WTC11 (cell line): ENCODE results near the gene PRCC. TPM values are rescaled to one million over a fixed set of nuclear protein-coding genes. Genes with fewer than 3 reads are reported as not detected.

Experiments
- ATAC-seq: fragments of 200-7000 bp; cut with Tn5 transposase; 2 replicates; pipeline ENCODE4 v1.10.0; 2021; ENCODE audit warnings: mild to moderate bottlenecking, moderate library complexity
- CTCF ChIA-PET: fragments of 300-600 bp; sonication (Branson Sonifier 250); formaldehyde crosslinking; loops from one replicate; lab custom pipeline; 2021; ENCODE audit warnings: antibody characterized with exemption; lab: Charles Lee
- POLR2A ChIA-PET: fragments of 350-600 bp; sonication (Branson Sonifier 250); formaldehyde crosslinking; loops from one replicate; lab custom pipeline; 2021; ENCODE audit warnings: antibody characterized with exemption; lab: Charles Lee
- DNase-seq: peaks from one replicate; pipeline ENCODE4 v3.0.0; 2021; ENCODE audit warnings: low spot score
- H3K27ac Mint-ChIP-seq: 2 replicates; pipeline ENCODE4 v1.8.0; 2021; ENCODE audit warnings: mixed read lengths
- H3K27me3 Mint-ChIP-seq: 2 replicates; pipeline ENCODE4 v1.8.0; 2021; ENCODE audit warnings: low read depth, mild to moderate bottlenecking, moderate library complexity, mixed read lengths
- H3K36me3 Mint-ChIP-seq: 2 replicates; pipeline ENCODE4 v1.8.0; 2021; ENCODE audit warnings: mixed read lengths
- H3K4me1 Mint-ChIP-seq: 2 replicates; pipeline ENCODE4 v1.8.0; 2022; ENCODE audit warnings: mixed read lengths
- H3K4me3 Mint-ChIP-seq: 2 replicates; pipeline ENCODE4 v1.8.0; 2021; ENCODE audit warnings: mild to moderate bottlenecking, moderate library complexity, mixed read lengths
- H3K9me3 Mint-ChIP-seq: 2 replicates; pipeline ENCODE4 v1.8.0; 2021; ENCODE audit warnings: mixed read lengths
- CREM ChIP-seq: sonication (generic); formaldehyde crosslinking; IDR thresholded peaks from 2 replicates; pipeline ENCODE4 v1.8.1; 2022; ENCODE audit warnings: mild to moderate bottlenecking, missing genetic modification reagents, moderate library complexity
- FOXK1 ChIP-seq: sonication (generic); formaldehyde crosslinking; IDR thresholded peaks from 2 replicates; pipeline ENCODE4 v1.8.0; 2022; ENCODE audit warnings: mild to moderate bottlenecking, moderate library complexity, missing genetic modification reagents
- GRHL2 ChIP-seq: fragments of 250-450 bp; sonication (Bioruptor Pico); IDR thresholded peaks from 2 replicates; pipeline ENCODE4 v1.8.0; 2022; ENCODE audit warnings: mild to moderate bottlenecking, moderate library complexity; ENCODE audit not compliant: insufficient replicate concordance, severe bottlenecking
- HMGA2 ChIP-seq: fragments of 250-450 bp; sonication (Bioruptor Pico); IDR thresholded peaks from 2 replicates; pipeline ENCODE4 v1.4.0; 2021; ENCODE audit warnings: mild to moderate bottlenecking, moderate library complexity
- MYBL2 ChIP-seq: sonication (generic); formaldehyde crosslinking; IDR thresholded peaks from 2 replicates; pipeline ENCODE4 v1.8.1; 2023; ENCODE audit warnings: mild to moderate bottlenecking, moderate library complexity, missing genetic modification reagents
- NFATC4 ChIP-seq: fragments of 250-450 bp; sonication (Bioruptor Pico); IDR thresholded peaks from 2 replicates; pipeline ENCODE4 v1.9.0; 2021; ENCODE audit warnings: mild to moderate bottlenecking
- NFE2L1 ChIP-seq: sonication (generic); formaldehyde crosslinking; IDR thresholded peaks from 2 replicates; pipeline ENCODE4 v1.8.1; 2023; ENCODE audit warnings: missing genetic modification reagents
- NFYB ChIP-seq: sonication (generic); formaldehyde crosslinking; conservative IDR thresholded peaks from 2 replicates; pipeline ENCODE4 v1.8.0; 2022; ENCODE audit warnings: low read depth, missing genetic modification reagents
- NR3C1 ChIP-seq: sonication (generic); formaldehyde crosslinking; conservative IDR thresholded peaks from 2 replicates; pipeline ENCODE4 v1.8.1; 2023; ENCODE audit warnings: low read depth, mild to moderate bottlenecking, missing genetic modification reagents
- SOX15 ChIP-seq: fragments of 250-450 bp; sonication (Bioruptor Pico); IDR thresholded peaks from 2 replicates; pipeline ENCODE4 v1.9.0; 2021; ENCODE audit warnings: mild to moderate bottlenecking
- SP1 ChIP-seq: sonication (generic); formaldehyde crosslinking; conservative IDR thresholded peaks from 2 replicates; pipeline ENCODE4 v1.8.1; 2022; ENCODE audit warnings: missing genetic modification reagents
- TEAD1 ChIP-seq: sonication (generic); formaldehyde crosslinking; IDR thresholded peaks from 2 replicates; pipeline ENCODE4 v1.8.0; 2022; ENCODE audit warnings: mild to moderate bottlenecking, missing genetic modification reagents
- TEAD4 ChIP-seq: sonication (generic); formaldehyde crosslinking; IDR thresholded peaks from 2 replicates; pipeline ENCODE4 v1.8.0; 2022; ENCODE audit warnings: mild to moderate bottlenecking, missing genetic modification reagents
- ZNF121 ChIP-seq: sonication (generic); formaldehyde crosslinking; IDR thresholded peaks from 2 replicates; pipeline ENCODE4 v1.8.0; 2023; ENCODE audit warnings: missing genetic modification reagents
- ZNF263 ChIP-seq: sonication (generic); formaldehyde crosslinking; IDR thresholded peaks from 2 replicates; pipeline ENCODE4 v1.8.1; 2022; ENCODE audit warnings: low read depth, mild to moderate bottlenecking, moderate library complexity, missing genetic modification reagents
- ZNF396 ChIP-seq: fragments of 250-450 bp; sonication (Bioruptor Pico); IDR thresholded peaks from 2 replicates; pipeline ENCODE4 v1.8.0; 2021; ENCODE audit warnings: mild to moderate bottlenecking, moderate library complexity, borderline replicate concordance
- ZNF423 ChIP-seq: fragments of 250-450 bp; sonication (Bioruptor Pico); IDR thresholded peaks from 2 replicates; pipeline ENCODE4 v2.1.2; 2022; ENCODE audit warnings: mild to moderate bottlenecking, moderate library complexity
- total RNA-seq: library from RNA; stranded (reverse); gene quantifications from 3 replicates; pipeline ENCODE4 v1.2.3, GENCODE V29; 2021
- TF ChIP-seq, protein P1 (sequence below): sonication (generic); formaldehyde crosslinking; IDR thresholded peaks from 2 replicates; pipeline ENCODE4 v1.8.1; 2023; ENCODE audit warnings: mild to moderate bottlenecking, missing genetic modification reagents, moderate library complexity
- TF ChIP-seq, protein P2 (sequence below): sonication (generic); formaldehyde crosslinking; IDR thresholded peaks from 2 replicates; pipeline ENCODE4 v1.8.1; 2022; ENCODE audit warnings: low read depth, missing genetic modification reagents, borderline replicate concordance
- TF ChIP-seq, protein P3 (sequence below): sonication (generic); formaldehyde crosslinking; IDR thresholded peaks from 2 replicates; pipeline ENCODE4 v1.8.0; 2023; ENCODE audit warnings: mild to moderate bottlenecking, missing genetic modification reagents
- TF ChIP-seq, protein P4 (sequence below): sonication (generic); formaldehyde crosslinking; IDR thresholded peaks from 2 replicates; pipeline ENCODE4 v1.8.1; 2023; ENCODE audit warnings: mild to moderate bottlenecking, missing genetic modification reagents
- TF ChIP-seq, protein P5 (sequence below): fragments of 250-450 bp; sonication (Bioruptor Pico); IDR thresholded peaks from 2 replicates; pipeline ENCODE4 v1.9.0; 2021; ENCODE audit warnings: mild to moderate bottlenecking
- TF ChIP-seq, protein P6 (sequence below): sonication (generic); formaldehyde crosslinking; IDR thresholded peaks from 2 replicates; pipeline ENCODE4 v1.8.0; 2022; ENCODE audit warnings: mild to moderate bottlenecking, missing genetic modification reagents
- TF ChIP-seq, protein P7 (sequence below): sonication (generic); formaldehyde crosslinking; IDR thresholded peaks from 2 replicates; pipeline ENCODE4 v1.8.1; 2023; ENCODE audit warnings: mild to moderate bottlenecking, missing genetic modification reagents
- TF ChIP-seq, protein P8 (sequence below): sonication (generic); formaldehyde crosslinking; conservative IDR thresholded peaks from 2 replicates; pipeline ENCODE4 v1.8.1; 2023; ENCODE audit warnings: mild to moderate bottlenecking, low read depth, missing genetic modification reagents, moderate library complexity

Gene PRCC
- total RNA-seq, 1 experiment from 2014 or later, result 97.4 TPM

DNA sequence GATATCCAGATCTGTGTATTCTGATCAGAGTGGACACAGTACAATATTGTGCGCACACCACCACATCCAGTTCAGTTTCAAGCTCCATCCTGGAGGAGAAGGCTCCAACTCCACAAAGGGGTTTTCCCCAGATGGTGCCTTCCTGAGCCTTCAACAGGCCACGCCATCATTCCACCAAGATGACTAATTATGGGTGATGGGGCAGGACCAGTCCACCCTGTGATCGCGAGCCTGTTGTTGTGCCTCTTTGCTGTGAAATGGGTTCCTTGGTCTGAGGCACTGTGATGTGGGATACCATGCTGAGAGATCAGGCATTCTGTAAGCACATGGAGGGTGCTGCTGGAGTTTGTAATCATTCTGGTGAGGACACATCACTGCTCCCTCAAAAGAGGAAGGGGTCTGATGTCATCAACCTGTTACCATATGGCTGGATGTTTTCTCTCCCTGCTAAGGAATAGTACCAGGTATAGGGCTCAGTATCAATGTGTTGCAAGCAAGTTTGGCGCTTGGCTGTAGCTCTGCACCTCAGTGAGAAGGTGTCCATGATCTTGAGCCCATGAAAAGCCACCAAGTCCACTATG is 56.0 kb downstream of the PRCC start:
- no peaks in the 10 kb centered on the region for H3K9me3 Mint-ChIP-seq
- ChIA-PET POLR2A (no interaction called here), CTCF (interaction anchor here (1.0 to 2.2 kb wide), 4 partner anchors 9 to 97 kb away, joined by 3 to 10 read pairs (median 6); no protein-coding TSS in a partner anchor)
- H3K4me1 Mint-ChIP-seq, result no peaks in the 10 kb centered on the region
- no peaks in the 10 kb centered on the region for H3K36me3 Mint-ChIP-seq
- TF ChIP-seq CREM (no peak), SP1 (CRISPR knock-in tag) (no peak), NFYB (CRISPR knock-in tag) (no peak), GRHL2 (CRISPR knock-in tag) (no peak), NR3C1 (CRISPR knock-in tag) (no peak), MYBL2 (CRISPR knock-in tag) (no peak)
- TF ChIP-seq, protein P1, sequence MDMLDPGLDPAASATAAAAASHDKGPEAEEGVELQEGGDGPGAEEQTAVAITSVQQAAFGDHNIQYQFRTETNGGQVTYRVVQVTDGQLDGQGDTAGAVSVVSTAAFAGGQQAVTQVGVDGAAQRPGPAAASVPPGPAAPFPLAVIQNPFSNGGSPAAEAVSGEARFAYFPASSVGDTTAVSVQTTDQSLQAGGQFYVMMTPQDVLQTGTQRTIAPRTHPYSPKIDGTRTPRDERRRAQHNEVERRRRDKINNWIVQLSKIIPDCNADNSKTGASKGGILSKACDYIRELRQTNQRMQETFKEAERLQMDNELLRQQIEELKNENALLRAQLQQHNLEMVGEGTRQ (CRISPR knock-in tag), result no peak
- TF ChIP-seq, protein P2, sequence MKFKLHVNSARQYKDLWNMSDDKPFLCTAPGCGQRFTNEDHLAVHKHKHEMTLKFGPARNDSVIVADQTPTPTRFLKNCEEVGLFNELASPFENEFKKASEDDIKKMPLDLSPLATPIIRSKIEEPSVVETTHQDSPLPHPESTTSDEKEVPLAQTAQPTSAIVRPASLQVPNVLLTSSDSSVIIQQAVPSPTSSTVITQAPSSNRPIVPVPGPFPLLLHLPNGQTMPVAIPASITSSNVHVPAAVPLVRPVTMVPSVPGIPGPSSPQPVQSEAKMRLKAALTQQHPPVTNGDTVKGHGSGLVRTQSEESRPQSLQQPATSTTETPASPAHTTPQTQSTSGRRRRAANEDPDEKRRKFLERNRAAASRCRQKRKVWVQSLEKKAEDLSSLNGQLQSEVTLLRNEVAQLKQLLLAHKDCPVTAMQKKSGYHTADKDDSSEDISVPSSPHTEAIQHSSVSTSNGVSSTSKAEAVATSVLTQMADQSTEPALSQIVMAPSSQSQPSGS (CRISPR knock-in tag), result no peak
- TF ChIP-seq, protein P3, sequence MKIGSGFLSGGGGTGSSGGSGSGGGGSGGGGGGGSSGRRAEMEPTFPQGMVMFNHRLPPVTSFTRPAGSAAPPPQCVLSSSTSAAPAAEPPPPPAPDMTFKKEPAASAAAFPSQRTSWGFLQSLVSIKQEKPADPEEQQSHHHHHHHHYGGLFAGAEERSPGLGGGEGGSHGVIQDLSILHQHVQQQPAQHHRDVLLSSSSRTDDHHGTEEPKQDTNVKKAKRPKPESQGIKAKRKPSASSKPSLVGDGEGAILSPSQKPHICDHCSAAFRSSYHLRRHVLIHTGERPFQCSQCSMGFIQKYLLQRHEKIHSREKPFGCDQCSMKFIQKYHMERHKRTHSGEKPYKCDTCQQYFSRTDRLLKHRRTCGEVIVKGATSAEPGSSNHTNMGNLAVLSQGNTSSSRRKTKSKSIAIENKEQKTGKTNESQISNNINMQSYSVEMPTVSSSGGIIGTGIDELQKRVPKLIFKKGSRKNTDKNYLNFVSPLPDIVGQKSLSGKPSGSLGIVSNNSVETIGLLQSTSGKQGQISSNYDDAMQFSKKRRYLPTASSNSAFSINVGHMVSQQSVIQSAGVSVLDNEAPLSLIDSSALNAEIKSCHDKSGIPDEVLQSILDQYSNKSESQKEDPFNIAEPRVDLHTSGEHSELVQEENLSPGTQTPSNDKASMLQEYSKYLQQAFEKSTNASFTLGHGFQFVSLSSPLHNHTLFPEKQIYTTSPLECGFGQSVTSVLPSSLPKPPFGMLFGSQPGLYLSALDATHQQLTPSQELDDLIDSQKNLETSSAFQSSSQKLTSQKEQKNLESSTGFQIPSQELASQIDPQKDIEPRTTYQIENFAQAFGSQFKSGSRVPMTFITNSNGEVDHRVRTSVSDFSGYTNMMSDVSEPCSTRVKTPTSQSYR, result no peak
- peaks cover 55% of the 10 kb centered on the region for H3K27me3 Mint-ChIP-seq
- no peak for ATAC-seq
- no peak for DNase-seq
- no peak overlapping the region for H3K4me3 Mint-ChIP-seq
- no peak overlapping the region for H3K27ac Mint-ChIP-seq

DNA sequence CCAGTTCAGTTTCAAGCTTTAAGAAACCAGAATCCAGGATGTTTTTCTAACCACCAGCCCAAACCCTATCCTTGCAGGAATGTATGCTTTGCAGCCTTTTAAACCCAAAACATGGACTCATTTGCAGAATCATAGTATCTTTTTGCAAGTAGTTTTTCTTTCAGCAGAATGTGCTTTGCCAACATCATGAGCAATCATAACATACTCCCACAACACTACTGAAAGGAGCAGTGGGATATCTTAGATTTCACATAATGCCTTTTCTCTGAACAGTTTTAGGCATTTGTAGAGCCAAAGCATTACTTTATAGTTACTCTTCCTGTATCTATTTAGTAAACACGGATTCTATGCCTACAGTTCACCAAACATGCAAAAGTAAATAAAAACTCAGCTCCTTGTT is 59.3 kb downstream of the PRCC start:
- DNase-seq (no peak), ATAC-seq (no peak)
- peaks cover 52% of the 10 kb centered on the region for H3K27me3 Mint-ChIP-seq
- H3K27ac Mint-ChIP-seq, result no peak overlapping the region
- no peaks in the 10 kb centered on the region for H3K9me3 Mint-ChIP-seq
- no peak overlapping the region for H3K4me3 Mint-ChIP-seq
- ChIA-PET POLR2A (no interaction called here), CTCF (interaction anchor here (0.9 to 5.6 kb wide), 4 partner anchors 12 to 138 kb away, joined by 3 to 24 read pairs (median 3); no protein-coding TSS in a partner anchor)
- no peaks in the 10 kb centered on the region for H3K4me1 Mint-ChIP-seq
- H3K36me3 Mint-ChIP-seq, result no peaks in the 10 kb centered on the region
- TF ChIP-seq, protein P4, sequence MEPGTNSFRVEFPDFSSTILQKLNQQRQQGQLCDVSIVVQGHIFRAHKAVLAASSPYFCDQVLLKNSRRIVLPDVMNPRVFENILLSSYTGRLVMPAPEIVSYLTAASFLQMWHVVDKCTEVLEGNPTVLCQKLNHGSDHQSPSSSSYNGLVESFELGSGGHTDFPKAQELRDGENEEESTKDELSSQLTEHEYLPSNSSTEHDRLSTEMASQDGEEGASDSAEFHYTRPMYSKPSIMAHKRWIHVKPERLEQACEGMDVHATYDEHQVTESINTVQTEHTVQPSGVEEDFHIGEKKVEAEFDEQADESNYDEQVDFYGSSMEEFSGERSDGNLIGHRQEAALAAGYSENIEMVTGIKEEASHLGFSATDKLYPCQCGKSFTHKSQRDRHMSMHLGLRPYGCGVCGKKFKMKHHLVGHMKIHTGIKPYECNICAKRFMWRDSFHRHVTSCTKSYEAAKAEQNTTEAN (CRISPR knock-in tag), result no peak
- TF ChIP-seq NFE2L1 (CRISPR knock-in tag), result no peak
- TF ChIP-seq, protein P5, sequence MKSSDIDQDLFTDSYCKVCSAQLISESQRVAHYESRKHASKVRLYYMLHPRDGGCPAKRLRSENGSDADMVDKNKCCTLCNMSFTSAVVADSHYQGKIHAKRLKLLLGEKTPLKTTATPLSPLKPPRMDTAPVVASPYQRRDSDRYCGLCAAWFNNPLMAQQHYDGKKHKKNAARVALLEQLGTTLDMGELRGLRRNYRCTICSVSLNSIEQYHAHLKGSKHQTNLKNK, result no peak
- no peak for TF ChIP-seq TEAD1 (CRISPR knock-in tag)
- TF ChIP-seq FOXK1 (CRISPR knock-in tag), result no peak
- no peak for TF ChIP-seq TEAD4
- no peak for TF ChIP-seq ZNF263 (CRISPR knock-in tag)
- TF ChIP-seq, protein P6, sequence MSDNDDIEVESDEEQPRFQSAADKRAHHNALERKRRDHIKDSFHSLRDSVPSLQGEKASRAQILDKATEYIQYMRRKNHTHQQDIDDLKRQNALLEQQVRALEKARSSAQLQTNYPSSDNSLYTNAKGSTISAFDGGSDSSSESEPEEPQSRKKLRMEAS, result no peak
- no peak for TF ChIP-seq ZNF121 (CRISPR knock-in tag)
- no peak for TF ChIP-seq HMGA2
- TF ChIP-seq, protein P7, sequence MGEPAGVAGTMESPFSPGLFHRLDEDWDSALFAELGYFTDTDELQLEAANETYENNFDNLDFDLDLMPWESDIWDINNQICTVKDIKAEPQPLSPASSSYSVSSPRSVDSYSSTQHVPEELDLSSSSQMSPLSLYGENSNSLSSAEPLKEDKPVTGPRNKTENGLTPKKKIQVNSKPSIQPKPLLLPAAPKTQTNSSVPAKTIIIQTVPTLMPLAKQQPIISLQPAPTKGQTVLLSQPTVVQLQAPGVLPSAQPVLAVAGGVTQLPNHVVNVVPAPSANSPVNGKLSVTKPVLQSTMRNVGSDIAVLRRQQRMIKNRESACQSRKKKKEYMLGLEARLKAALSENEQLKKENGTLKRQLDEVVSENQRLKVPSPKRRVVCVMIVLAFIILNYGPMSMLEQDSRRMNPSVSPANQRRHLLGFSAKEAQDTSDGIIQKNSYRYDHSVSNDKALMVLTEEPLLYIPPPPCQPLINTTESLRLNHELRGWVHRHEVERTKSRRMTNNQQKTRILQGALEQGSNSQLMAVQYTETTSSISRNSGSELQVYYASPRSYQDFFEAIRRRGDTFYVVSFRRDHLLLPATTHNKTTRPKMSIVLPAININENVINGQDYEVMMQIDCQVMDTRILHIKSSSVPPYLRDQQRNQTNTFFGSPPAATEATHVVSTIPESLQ (CRISPR knock-in tag), result no peak
- TF ChIP-seq ZNF396 (CRISPR knock-in tag), result no peak
- no peak for TF ChIP-seq SOX15
- TF ChIP-seq, protein P8, sequence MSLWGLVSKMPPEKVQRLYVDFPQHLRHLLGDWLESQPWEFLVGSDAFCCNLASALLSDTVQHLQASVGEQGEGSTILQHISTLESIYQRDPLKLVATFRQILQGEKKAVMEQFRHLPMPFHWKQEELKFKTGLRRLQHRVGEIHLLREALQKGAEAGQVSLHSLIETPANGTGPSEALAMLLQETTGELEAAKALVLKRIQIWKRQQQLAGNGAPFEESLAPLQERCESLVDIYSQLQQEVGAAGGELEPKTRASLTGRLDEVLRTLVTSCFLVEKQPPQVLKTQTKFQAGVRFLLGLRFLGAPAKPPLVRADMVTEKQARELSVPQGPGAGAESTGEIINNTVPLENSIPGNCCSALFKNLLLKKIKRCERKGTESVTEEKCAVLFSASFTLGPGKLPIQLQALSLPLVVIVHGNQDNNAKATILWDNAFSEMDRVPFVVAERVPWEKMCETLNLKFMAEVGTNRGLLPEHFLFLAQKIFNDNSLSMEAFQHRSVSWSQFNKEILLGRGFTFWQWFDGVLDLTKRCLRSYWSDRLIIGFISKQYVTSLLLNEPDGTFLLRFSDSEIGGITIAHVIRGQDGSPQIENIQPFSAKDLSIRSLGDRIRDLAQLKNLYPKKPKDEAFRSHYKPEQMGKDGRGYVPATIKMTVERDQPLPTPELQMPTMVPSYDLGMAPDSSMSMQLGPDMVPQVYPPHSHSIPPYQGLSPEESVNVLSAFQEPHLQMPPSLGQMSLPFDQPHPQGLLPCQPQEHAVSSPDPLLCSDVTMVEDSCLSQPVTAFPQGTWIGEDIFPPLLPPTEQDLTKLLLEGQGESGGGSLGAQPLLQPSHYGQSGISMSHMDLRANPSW (CRISPR knock-in tag), result no peak
- TF ChIP-seq ZNF423 (CRISPR knock-in tag), result no peak
- TF ChIP-seq NFATC4 (CRISPR knock-in tag), result no peak
